ENCODE results near the gene HDAC6. TPM values are rescaled to one million over a fixed set of nuclear protein-coding genes. Genes with fewer than 3 reads are reported as not detected.
A peak's percentile ranks its signal among the peaks of the same experiment; 100 is the strongest.

Gene HDAC6
- total RNA-seq, 3 donors from 2014 or later (not counting 1 experiment from before 2014, with no cell fraction given) = 97.4 to 118 (median 101) TPM

DNA sequence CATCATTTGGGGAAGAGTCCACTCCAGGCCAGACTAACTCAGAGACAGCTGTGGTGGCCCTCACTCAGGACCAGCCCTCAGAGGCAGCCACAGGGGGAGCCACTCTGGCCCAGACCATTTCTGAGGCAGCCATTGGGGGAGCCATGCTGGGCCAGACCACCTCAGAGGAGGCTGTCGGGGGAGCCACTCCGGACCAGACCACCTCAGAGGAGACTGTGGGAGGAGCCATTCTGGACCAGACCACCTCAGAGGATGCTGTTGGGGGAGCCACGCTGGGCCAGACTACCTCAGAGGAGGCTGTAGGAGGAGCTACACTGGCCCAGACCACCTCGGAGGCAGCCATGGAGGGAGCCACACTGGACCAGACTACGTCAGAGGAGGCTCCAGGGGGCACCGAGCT is 21.2 kb downstream of the HDAC6 start:
- H3K9me3 Mint-ChIP-seq = no peaks in the 10 kb centered on the region
- peaks cover 0 to 10% of the 10 kb centered on the region in 2 donors for H3K4me1 Mint-ChIP-seq
- DNase-seq (no peak), ATAC-seq (no peak)
- H3K36me3 Mint-ChIP-seq = no peaks in the 10 kb centered on the region
- H3K27me3 Mint-ChIP-seq (ENCODE audit: low read depth in 2 of 2) = peaks cover 6% of the 10 kb centered on the region in 2 donors
- H3K27ac Mint-ChIP-seq = no peak overlapping the region
- H3K4me3 Mint-ChIP-seq = no peak overlapping the region
- no peak overlapping the region for H3K27ac ChIP-seq (ENCODE audit: low read length)
- H3K27me3 ChIP-seq (ENCODE audit: control insufficient read depth, insufficient read depth, low read length) = peaks cover 6% of the 10 kb centered on the region
- H3K9me3 ChIP-seq (ENCODE audit: control insufficient read depth, insufficient read depth, low read length) = no peaks in the 10 kb centered on the region
- H3K4me3 ChIP-seq (ENCODE audit: low read length) = no peak overlapping the region
- TF ChIP-seq, protein P1, sequence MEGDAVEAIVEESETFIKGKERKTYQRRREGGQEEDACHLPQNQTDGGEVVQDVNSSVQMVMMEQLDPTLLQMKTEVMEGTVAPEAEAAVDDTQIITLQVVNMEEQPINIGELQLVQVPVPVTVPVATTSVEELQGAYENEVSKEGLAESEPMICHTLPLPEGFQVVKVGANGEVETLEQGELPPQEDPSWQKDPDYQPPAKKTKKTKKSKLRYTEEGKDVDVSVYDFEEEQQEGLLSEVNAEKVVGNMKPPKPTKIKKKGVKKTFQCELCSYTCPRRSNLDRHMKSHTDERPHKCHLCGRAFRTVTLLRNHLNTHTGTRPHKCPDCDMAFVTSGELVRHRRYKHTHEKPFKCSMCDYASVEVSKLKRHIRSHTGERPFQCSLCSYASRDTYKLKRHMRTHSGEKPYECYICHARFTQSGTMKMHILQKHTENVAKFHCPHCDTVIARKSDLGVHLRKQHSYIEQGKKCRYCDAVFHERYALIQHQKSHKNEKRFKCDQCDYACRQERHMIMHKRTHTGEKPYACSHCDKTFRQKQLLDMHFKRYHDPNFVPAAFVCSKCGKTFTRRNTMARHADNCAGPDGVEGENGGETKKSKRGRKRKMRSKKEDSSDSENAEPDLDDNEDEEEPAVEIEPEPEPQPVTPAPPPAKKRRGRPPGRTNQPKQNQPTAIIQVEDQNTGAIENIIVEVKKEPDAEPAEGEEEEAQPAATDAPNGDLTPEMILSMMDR (IDR thresholded peaks at IDR 0.05) = no peak
- peaks cover 9% of the 10 kb centered on the region for H3K4me1 ChIP-seq (ENCODE audit: control insufficient read depth, insufficient read depth, low read length)
- peaks cover 2% of the 10 kb centered on the region for H3K36me3 ChIP-seq (ENCODE audit: control insufficient read depth, insufficient read depth, low read length)
- WGBS (ENCODE audit: insufficient coverage) = 96% methylated on average over 6 of the region's 6 CpGs
- intact Hi-C loops (cut with micrococcal nuclease) = no loop called here

DNA sequence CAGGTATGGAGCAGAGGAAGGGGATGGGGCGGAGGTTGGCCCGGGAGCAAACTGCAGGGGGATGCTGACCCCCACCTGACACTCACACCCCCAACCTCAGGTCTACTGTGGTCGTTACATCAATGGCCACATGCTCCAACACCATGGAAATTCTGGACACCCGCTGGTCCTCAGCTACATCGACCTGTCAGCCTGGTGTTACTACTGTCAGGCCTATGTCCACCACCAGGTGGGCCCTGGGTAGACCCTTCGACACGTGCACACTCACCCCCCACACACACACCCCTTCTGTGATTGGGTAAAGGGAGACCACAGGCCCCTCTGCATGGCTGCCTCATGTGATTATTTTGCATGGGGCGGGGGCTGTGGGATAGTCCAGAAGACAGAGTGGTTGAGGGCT is 22.2 kb downstream of the HDAC6 start:
- no peak overlapping the region for H3K27ac Mint-ChIP-seq
- H3K36me3 Mint-ChIP-seq = no peaks in the 10 kb centered on the region
- H3K9me3 Mint-ChIP-seq = no peaks in the 10 kb centered on the region
- H3K36me3 ChIP-seq (ENCODE audit: control insufficient read depth, insufficient read depth, low read length) = peaks cover 2% of the 10 kb centered on the region
- no peak overlapping the region for H3K27ac ChIP-seq (ENCODE audit: low read length)
- no peak overlapping the region for H3K4me3 Mint-ChIP-seq
- H3K4me1 Mint-ChIP-seq = peaks cover 0 to 10% of the 10 kb centered on the region in 2 donors
- peaks cover 12 to 14% of the 10 kb centered on the region in 2 donors for H3K27me3 Mint-ChIP-seq (ENCODE audit: low read depth in 2 of 2)
- no peaks in the 10 kb centered on the region for H3K9me3 ChIP-seq (ENCODE audit: control insufficient read depth, insufficient read depth, low read length)
- DNase-seq = no peak
- TF ChIP-seq, protein P1 (IDR thresholded peaks at IDR 0.05) = no peak
- WGBS (ENCODE audit: insufficient coverage) = 100% methylated on average over 3 of the region's 8 CpGs
- H3K27me3 ChIP-seq (ENCODE audit: control insufficient read depth, insufficient read depth, low read length) = peaks cover 6% of the 10 kb centered on the region
- intact Hi-C loops (cut with micrococcal nuclease) = no loop called here
- no peak for ATAC-seq
- H3K4me3 ChIP-seq (ENCODE audit: low read length) = no peak overlapping the region
- H3K4me1 ChIP-seq (ENCODE audit: control insufficient read depth, insufficient read depth, low read length) = peaks cover 9% of the 10 kb centered on the region

DNA sequence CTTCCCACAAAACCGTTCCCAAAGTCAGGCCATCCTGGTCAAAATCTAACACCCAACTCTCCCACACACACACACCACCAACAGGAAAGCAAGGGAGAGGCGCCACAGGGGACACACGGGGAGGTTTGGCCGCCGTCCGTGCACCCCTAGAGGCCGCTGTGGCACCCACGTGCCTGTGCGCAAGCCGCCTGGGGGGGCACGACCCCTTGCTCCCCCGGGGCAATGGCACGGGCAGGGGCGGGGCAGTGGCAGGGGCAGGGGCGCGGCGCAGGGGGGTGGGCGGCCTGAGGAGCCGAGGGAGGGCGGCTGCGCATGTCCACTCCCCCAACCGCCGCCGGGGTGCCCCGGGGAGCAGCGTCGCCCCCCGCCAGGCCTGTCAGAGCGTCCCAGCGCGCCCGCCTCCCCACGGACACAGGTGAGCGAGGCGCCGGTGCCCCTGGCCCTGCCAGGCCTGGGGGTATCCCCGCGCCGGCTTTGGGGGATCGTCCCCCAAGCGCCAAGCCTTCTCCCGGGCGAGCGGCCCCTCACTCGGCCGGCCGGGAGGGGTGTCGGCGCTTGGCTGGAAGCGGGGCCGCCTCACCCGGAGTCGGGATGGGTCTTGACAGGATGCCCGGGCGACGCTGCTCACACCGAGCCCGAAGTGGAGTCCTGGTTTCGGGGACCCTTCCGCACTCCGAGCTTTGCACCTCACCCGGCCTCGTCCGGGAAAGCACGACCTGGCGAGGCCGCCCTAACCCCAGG is 24.4 kb downstream of the HDAC6 start, which contains the start of gene ERAS:
ERAS (plus strand) TSS at position 379 of the 741 bp plus-strand sequence. CDS start 2,611 bp downstream, outside the sequence.
- H3K27ac Mint-ChIP-seq = no peak within 1 kb of the TSS
- no peaks in the 10 kb centered on the region for H3K9me3 Mint-ChIP-seq
- H3K4me1 Mint-ChIP-seq = peaks cover 0 to 5% of the 10 kb centered on the region in 2 donors
- ATAC-seq = peak; percentile 48 to 64 (median 49)
- Histone ChIP-seq H3K9me3 (ENCODE audit: control insufficient read depth, insufficient read depth, low read length) (no peaks in the 10 kb centered on the region), H3K36me3 (ENCODE audit: control insufficient read depth, insufficient read depth, low read length) (peaks cover 2% of the 10 kb centered on the region), H3K27ac (ENCODE audit: low read length) (no peak within 1 kb of the TSS), H3K27me3 (ENCODE audit: control insufficient read depth, insufficient read depth, low read length) (peaks cover 6% of the 10 kb centered on the region), H3K4me1 (ENCODE audit: control insufficient read depth, insufficient read depth, low read length) (peaks cover 9% of the 10 kb centered on the region), H3K4me3 (ENCODE audit: low read length) (no peak within 1 kb of the TSS)
- peaks cover 21 to 29% of the 10 kb centered on the region in 2 donors for H3K27me3 Mint-ChIP-seq (ENCODE audit: low read depth in 2 of 2)
- peak within 1 kb of the TSS; percentile 68 for H3K4me3 Mint-ChIP-seq
- peak in 1 of 2 donors; percentile 43 for DNase-seq
- 26% methylated on average over 67 of the region's 67 CpGs for WGBS (ENCODE audit: insufficient coverage)
- no peaks in the 10 kb centered on the region for H3K36me3 Mint-ChIP-seq
- TF ChIP-seq, protein P1 (IDR thresholded peaks at IDR 0.05) = no peak
- intact Hi-C loops (cut with micrococcal nuclease) = no loop called here

Data from natural killer cell (primary cell).